Smooth muscle cell (in vitro differentiated cells): ENCODE data around the gene PKNOX1. TPM values are rescaled to one million over a fixed set of nuclear protein-coding genes. Genes with fewer than 3 reads are reported as not detected.
"Not testable (repeated sequence)": the region's sequence is repeated elsewhere in the genome, so short reads cannot be mapped to it uniquely, and the experiment has no call there.

Experiments
- DNase-seq: peaks from one replicate; lab custom pipeline; 2025; ENCODE audit not compliant: unreplicated experiment; lab: John Stamatoyannopoulos, UW
- H2AFZ ChIP-seq: fragments of 200-600 bp; sonication (generic); 2 replicates; pipeline ENCODE4 v1.6.0; 2016; ENCODE audit warnings: antibody characterized with exemption, low read depth, mild to moderate bottlenecking
- H3F3A ChIP-seq: fragments of 200-600 bp; sonication (generic); 2 replicates; pipeline ENCODE4 v1.6.0; 2017; ENCODE audit warnings: antibody characterized with exemption, low read depth
- H3K27ac ChIP-seq: fragments of 200-600 bp; sonication (generic); 2 replicates; pipeline ENCODE4 v1.5.1; 2016; ENCODE audit warnings: low read depth, mild to moderate bottlenecking
- H3K27me3 ChIP-seq: fragments of 200-600 bp; sonication (generic); 2 replicates; pipeline ENCODE4 v1.6.1; 2016; ENCODE audit warnings: low read depth, mild to moderate bottlenecking
- H3K36me3 ChIP-seq: fragments of 200-600 bp; sonication (generic); 2 replicates; pipeline ENCODE4 v1.5.1; 2016; ENCODE audit warnings: low read depth
- H3K4me1 ChIP-seq: fragments of 200-600 bp; sonication (generic); 2 replicates; pipeline ENCODE4 v1.5.1; 2016; ENCODE audit warnings: low read depth
- H3K4me2 ChIP-seq: fragments of 200-600 bp; sonication (generic); 2 replicates; pipeline ENCODE4 v1.6.0; 2016; ENCODE audit warnings: mild to moderate bottlenecking
- H3K4me3 ChIP-seq: fragments of 200-600 bp; sonication (generic); 2 replicates; pipeline ENCODE4 v1.5.1; 2016; ENCODE audit warnings: mild to moderate bottlenecking
- H3K79me2 ChIP-seq: fragments of 200-600 bp; sonication (generic); 2 replicates; pipeline ENCODE4 v1.6.0; 2016; ENCODE audit warnings: low read depth, mild to moderate bottlenecking
- H3K9ac ChIP-seq: fragments of 200-600 bp; sonication (generic); 2 replicates; pipeline ENCODE4 v1.6.0; 2016; ENCODE audit warnings: low read depth
- H3K9me3 ChIP-seq: fragments of 200-600 bp; sonication (generic); replicated peaks from 2 replicates; pipeline ENCODE4 v1.5.1; 2016; ENCODE audit warnings: low read depth
- H4K20me1 ChIP-seq: fragments of 200-600 bp; sonication (generic); 2 replicates; pipeline ENCODE4 v1.6.0; 2016; ENCODE audit warnings: low read depth
- CTCF ChIP-seq: fragments of 200-600 bp; sonication (generic); IDR thresholded peaks from 2 replicates; pipeline ENCODE4 v1.5.1; 2017; ENCODE audit warnings: borderline replicate concordance, mild to moderate bottlenecking, antibody characterized with exemption; ENCODE audit not compliant: insufficient read depth, poor library complexity, severe bottlenecking
- WGBS: methylation state at CpG from one replicate; pipeline ENCODE4 v1.1.7; 2016; ENCODE audit warnings: low lambda C conversion rate; 5-methylcytosine and 5-hydroxymethylcytosine counted together
- polyA plus RNA-seq: library from polyadenylated mRNA; unstranded; fragments of >200 nt; fragmentation: Nextera tagmentation; extraction: Ambion mirVana; gene quantifications from 2 replicates; pipeline ENCODE4 v1.2.1, GENCODE V29; 2016
- total RNA-seq: library from RNA; depleted of rRNA; stranded (reverse); fragments of >200 nt; gene quantifications from 2 replicates; pipeline ENCODE4 v1.2.3, GENCODE V29; 2014

PKNOX1 gene
- total and polyA plus RNA-seq, 2 experiments from 2014 or later, result 20.4 to 28.5 TPM

- H3K79me2 ChIP-seq, result peaks cover 67% of the 10 kb centered on the region
- H3K27ac ChIP-seq, result peak overlapping the region; percentile 96
- H2AFZ ChIP-seq, result no peak overlapping the region
- no peak overlapping the region for H3K4me2 ChIP-seq
- no peak overlapping the region for H3K4me3 ChIP-seq
- DNase-seq, result no peak
- WGBS, result 79% methylated on average over 11 of the region's 12 CpGs
- no peaks in the 10 kb centered on the region for H3K36me3 ChIP-seq
- no peak for TF ChIP-seq CTCF
- peaks cover 16% of the 10 kb centered on the region for H3F3A ChIP-seq
- H3K27me3 ChIP-seq, result no peaks in the 10 kb centered on the region
- H3K4me1 ChIP-seq, result peaks cover 3% of the 10 kb centered on the region
- no peaks in the 10 kb centered on the region for H3K9me3 ChIP-seq
- H3K9ac ChIP-seq, result no peak overlapping the region
- peaks cover 16% of the 10 kb centered on the region for H4K20me1 ChIP-seq
Observed at GRCh38 chr21:42988236-42988965, 14.0 kb downstream of the PKNOX1 start.

- H3K27me3 ChIP-seq, H3K4me3 ChIP-seq, H2AFZ ChIP-seq, H3K9ac ChIP-seq, H3K9me3 ChIP-seq, H3K4me2 ChIP-seq, H3K4me1 ChIP-seq, H3K36me3 ChIP-seq, DNase-seq: not testable (repeated sequence)
- Histone ChIP-seq H3K27ac (peak overlapping the region; percentile 96), H4K20me1 (peaks cover 14% of the 10 kb centered on the region), H3F3A (peaks cover 16% of the 10 kb centered on the region), H3K79me2 (peaks cover 59% of the 10 kb centered on the region)
- 80% methylated on average over 9 of the region's 9 CpGs for WGBS
Observed at GRCh38 chr21:42989370-42989769, 15.0 kb downstream of the PKNOX1 start.

- WGBS, result 59% methylated on average over 10 of the region's 10 CpGs
- peaks cover 3% of the 10 kb centered on the region for H3K4me1 ChIP-seq
- peak overlapping the region; percentile 96 for H3K27ac ChIP-seq
- H3K79me2 ChIP-seq, result peaks cover 57% of the 10 kb centered on the region
- H3K4me2 ChIP-seq, result no peak overlapping the region
- H3F3A ChIP-seq, result peaks cover 16% of the 10 kb centered on the region
- no peak overlapping the region for H3K4me3 ChIP-seq
- H3K9ac ChIP-seq, result no peak overlapping the region
- DNase-seq, result no peak
- peaks cover 10% of the 10 kb centered on the region for H4K20me1 ChIP-seq
- no peaks in the 10 kb centered on the region for H3K36me3 ChIP-seq
- no peak overlapping the region for H2AFZ ChIP-seq
- H3K9me3 ChIP-seq, result no peaks in the 10 kb centered on the region
- no peak for TF ChIP-seq CTCF
- H3K27me3 ChIP-seq, result no peaks in the 10 kb centered on the region
Observed at GRCh38 chr21:42989816-42990650, 15.7 kb downstream of the PKNOX1 start.

GRCh38 chr21:42991992-42992740 lies 17.8 kb downstream of the PKNOX1 start:
- H3K36me3 ChIP-seq, result no peaks in the 10 kb centered on the region
- 19% methylated on average over 16 of the region's 16 CpGs for WGBS
- peaks cover 4% of the 10 kb centered on the region for H4K20me1 ChIP-seq
- H2AFZ ChIP-seq, result no peak overlapping the region
- no peak overlapping the region for H3K4me3 ChIP-seq
- no peaks in the 10 kb centered on the region for H3K27me3 ChIP-seq
- peak overlapping the region; percentile 75 for H3K9ac ChIP-seq
- H3K27ac ChIP-seq, result peak overlapping the region; percentile 96
- no peak for TF ChIP-seq CTCF
- H3K4me2 ChIP-seq, result peak overlapping the region; percentile 67
- H3F3A ChIP-seq, result peaks cover 22% of the 10 kb centered on the region
- H3K4me1 ChIP-seq, result peaks cover 3% of the 10 kb centered on the region
- peaks cover 48% of the 10 kb centered on the region for H3K79me2 ChIP-seq
- DNase-seq, result peak; percentile 28
- H3K9me3 ChIP-seq, result no peaks in the 10 kb centered on the region
